DND-41 (cell line): ENCODE measurements around the gene IRX1.

Source experiments
- ATAC-seq: fragments of 200-7000 bp; cut with Tn5 transposase; 3 replicates; pipeline ENCODE4 v1.9.1; 2021; ENCODE audit warnings: low read depth; ENCODE audit not compliant: insufficient read depth
- DNase-seq: peaks from one replicate; pipeline ENCODE4 v3.0.0-alpha.2; 2020
- H2AFZ ChIP-seq: 2 replicates; pipeline ENCODE4 v1.6.0; 2012; ENCODE audit warnings: low read depth, low read length
- H3K27ac ChIP-seq: 2 replicates; pipeline ENCODE4 v1.5.1; 2012; ENCODE audit warnings: low read length, inconsistent platforms
- H3K27me3 ChIP-seq: fragments of 200-600 bp; sonication (generic); 2 replicates; pipeline ENCODE4 v1.6.0; 2012; ENCODE audit warnings: low read length, mild to moderate bottlenecking, inconsistent platforms; ENCODE audit not compliant: insufficient read depth, poor library complexity
- H3K36me3 ChIP-seq: 2 replicates; pipeline ENCODE4 v1.5.1; 2012; ENCODE audit warnings: low read length, inconsistent platforms; ENCODE audit not compliant: insufficient read depth
- H3K4me1 ChIP-seq: 2 replicates; pipeline ENCODE4 v1.5.1; 2012; ENCODE audit warnings: mild to moderate bottlenecking, low read length; ENCODE audit not compliant: insufficient read depth
- H3K4me2 ChIP-seq: 2 replicates; pipeline ENCODE4 v1.6.0; 2012; ENCODE audit warnings: mild to moderate bottlenecking, moderate library complexity, low read length, inconsistent platforms; ENCODE audit not compliant: insufficient read depth
- H3K4me3 ChIP-seq, 2 experiments: fragments of 200-600 bp in 1 of 2; shearing (Covaris generic) in 1 of 2; 2 replicates each; pipeline ENCODE4 v1.5.1; 2012 to 2016; ENCODE audit warnings: inconsistent platforms in 2 of 2, low read length in 2 of 2, mild to moderate bottlenecking in 2 of 2, low read depth in 1 of 2, moderate library complexity in 1 of 2
- H3K79me2 ChIP-seq: 2 replicates; pipeline ENCODE4 v1.6.0; 2012; ENCODE audit warnings: low read length, inconsistent platforms; ENCODE audit not compliant: insufficient read depth
- H3K9ac ChIP-seq: 2 replicates; pipeline ENCODE4 v1.6.0; 2012; ENCODE audit warnings: low read depth, mild to moderate bottlenecking, inconsistent platforms, low read length, moderate library complexity
- H3K9me3 ChIP-seq: 2 replicates; pipeline ENCODE4 v1.5.1; 2012; ENCODE audit warnings: low read length, moderate library complexity, mild to moderate bottlenecking, inconsistent platforms; ENCODE audit not compliant: insufficient read depth, severe bottlenecking
- H4K20me1 ChIP-seq: 2 replicates; pipeline ENCODE4 v1.6.0; 2012; ENCODE audit warnings: low read length; ENCODE audit not compliant: insufficient read depth
- EZH2 ChIP-seq: IDR thresholded peaks from 3 replicates; pipeline ENCODE4 v1.6.1; 2012; ENCODE audit warnings: borderline replicate concordance, low read depth, mild to moderate bottlenecking, moderate library complexity, low read length, inconsistent platforms; ENCODE audit not compliant: severe bottlenecking
- TF ChIP-seq, protein P1 (sequence below): IDR thresholded peaks from 2 replicates; pipeline ENCODE4 v1.5.1; 2012; ENCODE audit warnings: borderline replicate concordance, low read length, moderate library complexity, mild to moderate bottlenecking; ENCODE audit not compliant: poor library complexity, severe bottlenecking; ENCODE audit errors: extremely low read depth

IRX1 gene

DNA sequence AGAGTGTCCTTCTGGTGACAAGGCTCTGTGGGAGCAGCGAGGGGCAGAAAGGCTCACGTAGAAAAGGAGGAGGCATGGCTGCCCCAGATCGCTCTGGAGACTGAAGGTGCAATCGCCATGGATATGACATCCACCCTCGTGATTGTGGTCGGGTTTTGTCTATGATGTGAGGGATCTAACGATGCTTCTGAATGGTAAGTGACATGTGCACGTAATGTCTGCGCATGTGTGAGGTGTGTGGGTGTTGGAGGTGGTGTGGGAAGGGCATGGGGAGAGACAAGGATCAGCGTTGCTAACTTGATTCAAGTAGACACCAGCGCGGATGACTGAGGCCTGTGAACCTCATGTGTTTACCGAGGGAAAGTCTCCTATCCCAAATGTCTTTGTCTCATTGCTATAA is 20.2 kb downstream of the IRX1 start:
- TF ChIP-seq, protein P1, sequence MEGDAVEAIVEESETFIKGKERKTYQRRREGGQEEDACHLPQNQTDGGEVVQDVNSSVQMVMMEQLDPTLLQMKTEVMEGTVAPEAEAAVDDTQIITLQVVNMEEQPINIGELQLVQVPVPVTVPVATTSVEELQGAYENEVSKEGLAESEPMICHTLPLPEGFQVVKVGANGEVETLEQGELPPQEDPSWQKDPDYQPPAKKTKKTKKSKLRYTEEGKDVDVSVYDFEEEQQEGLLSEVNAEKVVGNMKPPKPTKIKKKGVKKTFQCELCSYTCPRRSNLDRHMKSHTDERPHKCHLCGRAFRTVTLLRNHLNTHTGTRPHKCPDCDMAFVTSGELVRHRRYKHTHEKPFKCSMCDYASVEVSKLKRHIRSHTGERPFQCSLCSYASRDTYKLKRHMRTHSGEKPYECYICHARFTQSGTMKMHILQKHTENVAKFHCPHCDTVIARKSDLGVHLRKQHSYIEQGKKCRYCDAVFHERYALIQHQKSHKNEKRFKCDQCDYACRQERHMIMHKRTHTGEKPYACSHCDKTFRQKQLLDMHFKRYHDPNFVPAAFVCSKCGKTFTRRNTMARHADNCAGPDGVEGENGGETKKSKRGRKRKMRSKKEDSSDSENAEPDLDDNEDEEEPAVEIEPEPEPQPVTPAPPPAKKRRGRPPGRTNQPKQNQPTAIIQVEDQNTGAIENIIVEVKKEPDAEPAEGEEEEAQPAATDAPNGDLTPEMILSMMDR: no peak
- TF ChIP-seq EZH2: no peak
- no peaks in the 10 kb centered on the region for H3K36me3 ChIP-seq
- no peaks in the 10 kb centered on the region for H3K9me3 ChIP-seq
- H4K20me1 ChIP-seq: no peaks in the 10 kb centered on the region
- H3K27me3 ChIP-seq: no peaks in the 10 kb centered on the region
- H3K27ac ChIP-seq: no peak overlapping the region
- no peak for DNase-seq
- no peak overlapping the region for H2AFZ ChIP-seq
- H3K4me3 ChIP-seq: no peak overlapping the region
- ATAC-seq: no peak
- H3K4me2 ChIP-seq: no peak overlapping the region
- no peak overlapping the region for H3K9ac ChIP-seq
- H3K4me1 ChIP-seq: peaks cover 23% of the 10 kb centered on the region
- no peaks in the 10 kb centered on the region for H3K79me2 ChIP-seq

DNA sequence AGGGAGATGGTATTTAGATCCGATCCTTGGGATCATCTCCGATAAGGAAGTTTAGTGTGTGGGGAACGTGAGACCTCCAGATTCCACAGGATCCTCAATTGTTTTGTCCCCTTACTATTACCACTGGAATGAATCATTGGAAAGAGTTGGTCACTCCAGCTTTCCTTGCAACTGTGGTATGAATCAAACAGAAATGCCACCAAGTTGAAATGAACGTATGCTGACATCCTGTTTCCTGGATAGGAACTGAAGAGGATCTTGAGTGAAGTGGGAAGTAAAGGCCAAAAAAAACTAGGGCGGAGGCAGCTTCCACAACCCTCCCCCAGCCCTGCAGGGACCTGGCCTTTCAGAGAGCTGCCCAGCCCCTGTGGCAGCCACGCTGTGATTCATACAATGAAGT is 23.9 kb downstream of the IRX1 start:
- no peaks in the 10 kb centered on the region for H4K20me1 ChIP-seq
- H3K27ac ChIP-seq: no peak overlapping the region
- H3K79me2 ChIP-seq: no peaks in the 10 kb centered on the region
- H3K9me3 ChIP-seq: no peaks in the 10 kb centered on the region
- no peak overlapping the region for H3K4me2 ChIP-seq
- TF ChIP-seq, protein P1: no peak
- no peak for TF ChIP-seq EZH2
- H2AFZ ChIP-seq: no peak overlapping the region
- no peak overlapping the region for H3K4me3 ChIP-seq
- ATAC-seq (no peak), DNase-seq (no peak)
- no peak overlapping the region for H3K9ac ChIP-seq
- H3K36me3 ChIP-seq: no peaks in the 10 kb centered on the region
- peaks cover 12% of the 10 kb centered on the region for H3K4me1 ChIP-seq
- H3K27me3 ChIP-seq: no peaks in the 10 kb centered on the region

DNA sequence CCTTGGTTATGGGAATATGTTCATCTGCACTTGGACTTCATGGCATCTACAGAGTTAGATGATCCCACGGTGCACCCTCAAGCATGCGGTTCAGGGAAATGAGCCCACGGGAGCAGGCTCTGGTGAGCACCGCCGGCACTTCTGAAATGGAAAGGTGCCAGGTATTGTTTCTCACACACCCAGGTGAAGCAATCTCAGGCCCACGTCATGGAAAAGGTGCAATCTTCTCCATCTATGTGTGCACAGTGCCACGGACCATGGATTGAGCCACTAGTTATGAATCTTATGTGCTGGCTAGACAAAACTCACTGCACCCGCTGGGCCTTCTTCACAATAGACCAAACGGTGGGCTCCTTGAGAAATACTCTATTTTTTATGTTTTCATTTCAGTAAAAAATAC is 27.3 kb downstream of the IRX1 start:
- H3K36me3 ChIP-seq: no peaks in the 10 kb centered on the region
- no peak for DNase-seq
- H4K20me1 ChIP-seq: no peaks in the 10 kb centered on the region

More for the DNA sequence above, 27.3 kb downstream of the IRX1 start:
- TF ChIP-seq, protein P1: no peak
- TF ChIP-seq EZH2: no peak
- Histone ChIP-seq H3K27me3 (no peaks in the 10 kb centered on the region), H3K27ac (no peak overlapping the region), H3K4me2 (no peak overlapping the region), H3K79me2 (no peaks in the 10 kb centered on the region), H3K4me1 (peaks cover 21% of the 10 kb centered on the region), H3K9me3 (no peaks in the 10 kb centered on the region), H3K9ac (no peak overlapping the region), H2AFZ (no peak overlapping the region), H3K4me3 (no peak overlapping the region)
- ATAC-seq: no peak
